Neuronal stem cell (in vitro differentiated cells): ENCODE results near the gene ACADS.

Experiments
- DNase-seq: peaks from one replicate; pipeline ENCODE4 v3.0.0-alpha.2; 2013; ENCODE audit warnings: low spot score
- H2AFZ ChIP-seq: one replicate; pipeline ENCODE4 v1.6.1; 2013; ENCODE audit warnings: mild to moderate bottlenecking, low read length, inconsistent platforms
- H2AK5ac ChIP-seq: 2 replicates; pipeline ENCODE4 v1.6.1; 2013; ENCODE audit warnings: low read depth, mild to moderate bottlenecking, inconsistent platforms, low read length, moderate library complexity, mixed read lengths
- H2BK120ac ChIP-seq: 2 replicates; pipeline ENCODE4 v1.6.1; 2013; ENCODE audit warnings: low read depth, mild to moderate bottlenecking, inconsistent platforms, low read length, moderate library complexity, mixed read lengths
- H2BK12ac ChIP-seq: one replicate; pipeline ENCODE4 v1.6.1; 2013; ENCODE audit warnings: low read length, inconsistent platforms
- H2BK15ac ChIP-seq: 2 replicates; pipeline ENCODE4 v1.6.1; 2013; ENCODE audit warnings: mild to moderate bottlenecking, low read length, inconsistent platforms, mixed read lengths
- H2BK5ac ChIP-seq: one replicate; pipeline ENCODE4 v1.6.1; 2013; ENCODE audit warnings: inconsistent platforms, mild to moderate bottlenecking, low read length, moderate library complexity
- H3K14ac ChIP-seq: one replicate; pipeline ENCODE4 v1.6.1; 2013; ENCODE audit warnings: low read length, inconsistent platforms
- H3K18ac ChIP-seq: 2 replicates; pipeline ENCODE4 v1.6.1; 2013; ENCODE audit warnings: low read length, inconsistent platforms
- H3K23ac ChIP-seq: 2 replicates; pipeline ENCODE4 v1.6.1; 2013; ENCODE audit warnings: low read depth, mild to moderate bottlenecking, mixed read lengths, low read length, inconsistent platforms; ENCODE audit not compliant: poor library complexity
- H3K27ac ChIP-seq: replicated peaks from 3 replicates; pipeline ENCODE4 v1.5.1; 2013; ENCODE audit warnings: low read length, inconsistent platforms
- H3K27me3 ChIP-seq, 3 experiments: 2 replicates each; pipeline ENCODE4 v1.6.1; 2013; ENCODE audit warnings: low read length in 3 of 3, mild to moderate bottlenecking in 2 of 3, inconsistent platforms in 1 of 3, low read depth in 1 of 3, mixed read lengths in 1 of 3, moderate library complexity in 1 of 3; ENCODE audit not compliant: control insufficient read depth in 3 of 3, insufficient read depth in 3 of 3
- H3K36me3 ChIP-seq, 2 donors: replicated peaks in 1 of 2; 2 replicates each; pipeline ENCODE4 v1.6.1; 2013; ENCODE audit warnings: low read length in 2 of 2; ENCODE audit not compliant: control insufficient read depth in 2 of 2, insufficient read depth in 2 of 2
- H3K4ac ChIP-seq: 2 replicates; pipeline ENCODE4 v1.6.1; 2013; ENCODE audit warnings: inconsistent platforms, mild to moderate bottlenecking, low read length, moderate library complexity
- H3K4me1 ChIP-seq, 2 donors: 1 replicate in 1 of 2; 2 replicates in 1 of 2; pipeline ENCODE4 v1.6.1; 2013; ENCODE audit warnings: low read length in 2 of 2, low read depth in 1 of 2; ENCODE audit not compliant: control insufficient read depth in 2 of 2, insufficient read depth in 1 of 2
- H3K4me2 ChIP-seq: one replicate; pipeline ENCODE4 v1.6.1; 2013; ENCODE audit warnings: mild to moderate bottlenecking, low read length, inconsistent platforms; ENCODE audit not compliant: insufficient read depth, poor library complexity, severe bottlenecking
- H3K4me3 ChIP-seq, 2 donors: 2 replicates each; pipeline ENCODE4 v1.5.1; 2013; ENCODE audit warnings: low read length in 2 of 2, mild to moderate bottlenecking in 2 of 2, inconsistent platforms in 1 of 2, moderate library complexity in 1 of 2
- H3K79me1 ChIP-seq: one replicate; pipeline ENCODE4 v1.6.1; 2013; ENCODE audit warnings: low read depth, mild to moderate bottlenecking, inconsistent platforms, low read length, moderate library complexity
- H3K9ac ChIP-seq: one replicate; pipeline ENCODE4 v1.6.1; 2013; ENCODE audit warnings: mild to moderate bottlenecking, low read depth, low read length, inconsistent platforms; ENCODE audit not compliant: poor library complexity
- H3K9me3 ChIP-seq, 2 donors: replicated peaks in 1 of 2; 2 replicates each; pipeline versions ENCODE3 to v1.6.1; 2013; ENCODE audit warnings: low read length in 2 of 2, mild to moderate bottlenecking in 2 of 2, inconsistent platforms in 1 of 2, low read depth in 1 of 2, mixed read lengths in 1 of 2, moderate library complexity in 1 of 2; ENCODE audit not compliant: control insufficient read depth in 2 of 2, insufficient read depth in 1 of 2
- H4K8ac ChIP-seq: one replicate; pipeline ENCODE4 v1.6.1; 2013; ENCODE audit warnings: low read depth, mild to moderate bottlenecking, inconsistent platforms, low read length, moderate library complexity
- H4K91ac ChIP-seq: one replicate; pipeline ENCODE4 v1.6.1; 2013; ENCODE audit warnings: low read length, low read depth, mild to moderate bottlenecking, inconsistent platforms; ENCODE audit not compliant: poor library complexity
- WGBS, 2 donors: extraction: QIAGEN DNeasy Blood & Tissue Kit; methylation state at CpG; one replicate each; pipeline ENCODE4 v1.1.7; 2013; ENCODE audit warnings: missing lambda C conversion rate in 2 of 2, mixed read lengths in 1 of 2; ENCODE audit not compliant: insufficient read length in 2 of 2, insufficient replicate concordance in 1 of 2; ENCODE audit errors: extremely low coverage in 2 of 2; 5-methylcytosine and 5-hydroxymethylcytosine counted together

The ACADS gene

GRCh38 chr12:120687578-120688289 lies 37.9 kb upstream of the ACADS start:
- Histone ChIP-seq H4K91ac (no peak overlapping the region), H3K14ac (peak overlapping the region; percentile 72), H2AFZ (peak overlapping the region; percentile 89), H3K4me1 (peaks cover 16 to 37% of the 10 kb centered on the region in 2 donors), H3K4me3 (peak overlapping the region; percentile 89 to 97), H2BK15ac (no peak overlapping the region), H3K27me3 (no peaks in the 10 kb centered on the region), H3K23ac (peak overlapping the region; percentile 99), H3K18ac (peak overlapping the region; percentile 98), H3K36me3 (peaks cover 0 to 9% of the 10 kb centered on the region in 2 donors), H2BK5ac (peak overlapping the region; percentile 94), H3K9ac (peak overlapping the region; percentile 98), H3K9me3 (no peaks in the 10 kb centered on the region), H3K4me2 (peak overlapping the region; percentile 64), H4K8ac (no peak overlapping the region), H2BK12ac (no peak overlapping the region), H2AK5ac (peak overlapping the region; percentile 8), H2BK120ac (peak overlapping the region; percentile 93), H3K27ac (no peak overlapping the region), H3K79me1 (peaks cover 8% of the 10 kb centered on the region), H3K4ac (no peak overlapping the region)
- no CpG with 5 or more reads among the region's 31 CpGs for WGBS, 2 donors
- no peak for DNase-seq

GRCh38 chr12:120688527-120689071 lies 37.0 kb upstream of the ACADS start:
- DNase-seq = no peak
- peaks cover 8% of the 10 kb centered on the region for H3K79me1 ChIP-seq
- H2AFZ ChIP-seq = no peak overlapping the region
- H3K4me2 ChIP-seq = peak overlapping the region; percentile 64
- H3K18ac ChIP-seq = no peak overlapping the region
- no peak overlapping the region for H4K91ac ChIP-seq
- no peak overlapping the region for H4K8ac ChIP-seq
- H2BK5ac ChIP-seq = no peak overlapping the region
- H3K9ac ChIP-seq = no peak overlapping the region
- H3K14ac ChIP-seq = no peak overlapping the region
- H2BK120ac ChIP-seq = no peak overlapping the region
- H3K27me3 ChIP-seq = no peaks in the 10 kb centered on the region
- H2BK15ac ChIP-seq = no peak overlapping the region
- H2AK5ac ChIP-seq = no peak overlapping the region
- no peak overlapping the region for H2BK12ac ChIP-seq
- no CpG with 5 or more reads among the region's 6 CpGs for WGBS, 2 donors
- H3K36me3 ChIP-seq = peaks cover 0 to 9% of the 10 kb centered on the region in 2 donors
- H3K4me3 ChIP-seq = peak overlapping the region; percentile 63 to 89
- no peak overlapping the region for H3K4ac ChIP-seq
- no peaks in the 10 kb centered on the region for H3K9me3 ChIP-seq
- H3K27ac ChIP-seq = no peak overlapping the region
- no peak overlapping the region for H3K23ac ChIP-seq
- peaks cover 18 to 45% of the 10 kb centered on the region in 2 donors for H3K4me1 ChIP-seq

- Histone ChIP-seq H3K4ac (no peak overlapping the region), H2AFZ (no peak overlapping the region), H4K91ac (no peak overlapping the region), H2AK5ac (no peak overlapping the region), H2BK15ac (no peak overlapping the region), H3K23ac (no peak overlapping the region), H3K4me1 (peaks cover 24 to 55% of the 10 kb centered on the region in 2 donors), H3K79me1 (peaks cover 8% of the 10 kb centered on the region), H2BK120ac (no peak overlapping the region), H4K8ac (no peak overlapping the region), H3K18ac (no peak overlapping the region), H3K27ac (no peak overlapping the region), H3K9me3 (no peaks in the 10 kb centered on the region), H3K36me3 (peaks cover 3 to 13% of the 10 kb centered on the region in 2 donors), H2BK5ac (no peak overlapping the region), H2BK12ac (no peak overlapping the region), H3K9ac (no peak overlapping the region), H3K4me3 (peak overlapping the region in 1 of 2 donors; percentile 89), H3K4me2 (no peak overlapping the region), H3K27me3 (no peaks in the 10 kb centered on the region), H3K14ac (no peak overlapping the region)
- no CpG with 5 or more reads among the region's 6 CpGs for WGBS, 2 donors
- no peak for DNase-seq
Observed at GRCh38 chr12:120689397-120690082, 36.1 kb upstream of the ACADS start.

GRCh38 chr12:120690083-120690450 lies 35.6 kb upstream of the ACADS start:
- Histone ChIP-seq H2AK5ac (no peak overlapping the region), H2BK15ac (no peak overlapping the region), H2BK120ac (no peak overlapping the region), H3K79me1 (peaks cover 8% of the 10 kb centered on the region), H3K9ac (no peak overlapping the region), H3K4me2 (no peak overlapping the region), H3K27ac (no peak overlapping the region), H3K14ac (no peak overlapping the region), H2BK5ac (no peak overlapping the region), H3K27me3 (no peaks in the 10 kb centered on the region), H4K91ac (no peak overlapping the region), H2AFZ (no peak overlapping the region), H3K4ac (no peak overlapping the region), H3K18ac (no peak overlapping the region), H3K23ac (no peak overlapping the region), H2BK12ac (no peak overlapping the region), H3K36me3 (peaks cover 7 to 18% of the 10 kb centered on the region in 2 donors), H4K8ac (no peak overlapping the region), H3K4me3 (peak overlapping the region in 1 of 2 donors; percentile 89), H3K9me3 (no peaks in the 10 kb centered on the region), H3K4me1 (peaks cover 24 to 59% of the 10 kb centered on the region in 2 donors)
- no peak for DNase-seq
- WGBS, 2 donors = no CpG with 5 or more reads among the region's 2 CpGs
